ENCODE measurements around the gene CDH26. TPM values are rescaled to one million over a fixed set of nuclear protein-coding genes. Genes with fewer than 3 reads are reported as not detected.

The CDH26 gene
- polyA plus RNA-seq, 3 donors: 1.3 to 3.0 (median 2.0) TPM

- H3K27ac ChIP-seq (ENCODE audit: low read depth in 1 of 2, low read length in 2 of 2): no peak overlapping the region
- H3K27ac Mint-ChIP-seq: peak overlapping the region in 1 of 7 donors; percentile 5
- H3K4me2 ChIP-seq (replicated peaks; ENCODE audit: extremely low read depth, low read length, poor library complexity, severe bottlenecking): no peak overlapping the region
- H3K9ac ChIP-seq (ENCODE audit: insufficient read depth, low read length, poor library complexity, severe bottlenecking): no peak overlapping the region
- no peaks in the 10 kb centered on the region for H3K79me2 ChIP-seq (ENCODE audit: insufficient read depth, low read length)
- no peak for TF ChIP-seq CTCF (IDR thresholded peaks at IDR 0.05)
- no peaks in the 10 kb centered on the region for H3K27me3 ChIP-seq (ENCODE audit: control insufficient read depth in 2 of 2, insufficient read depth in 2 of 2, low read length in 2 of 2)
- H3K4me1 ChIP-seq (ENCODE audit: control insufficient read depth in 1 of 2, insufficient read depth in 2 of 2, low read length in 2 of 2): peaks cover 49 to 55% of the 10 kb centered on the region in 2 donors
- H3K4me1 Mint-ChIP-seq: peaks cover 56% of the 10 kb centered on the region
- H2AFZ ChIP-seq (ENCODE audit: insufficient read depth, low read depth, low read length, poor library complexity, severe bottlenecking): no peak overlapping the region
- peaks cover 9 to 15% of the 10 kb centered on the region in 2 donors for H3K36me3 Mint-ChIP-seq
- no peaks in the 10 kb centered on the region for H4K20me1 ChIP-seq (ENCODE audit: insufficient read depth, low read length)
- H3K4me3 Mint-ChIP-seq: no peak overlapping the region
- H3K9me3 Mint-ChIP-seq: peaks cover 0 to 8% (median 3%) of the 10 kb centered on the region in 7 donors
- DNase-seq: no peak
- 98% methylated on average over 6 of the region's 7 CpGs for WGBS (ENCODE audit: insufficient coverage)
- H3K27me3 Mint-ChIP-seq (ENCODE audit: low read depth in 3 of 3): peaks cover 0 to 2% (median 0%) of the 10 kb centered on the region in 3 donors
- H3K9me3 ChIP-seq (replicated peaks in 1 of 2; ENCODE audit: control insufficient read depth in 1 of 2, insufficient read depth in 1 of 2, low read length in 2 of 2): no peaks in the 10 kb centered on the region
- H3K4me3 ChIP-seq (replicated peaks in 1 of 3; ENCODE audit: low read depth in 2 of 3, low read length in 3 of 3): no peak overlapping the region
- no peaks in the 10 kb centered on the region for H3K36me3 ChIP-seq (replicated peaks in 1 of 2; ENCODE audit: control insufficient read depth in 1 of 2, insufficient read depth in 2 of 2, low read length in 2 of 2)
- intact Hi-C loops (cut with micrococcal nuclease): no loop called here
Measured at GRCh38 chr20:59987135-59987534, 28.9 kb downstream of the CDH26 start.

GRCh38 chr20:59988141-59988540, 29.9 kb downstream of the CDH26 start:
- Histone ChIP-seq H4K20me1 (ENCODE audit: insufficient read depth, low read length) (no peaks in the 10 kb centered on the region), H3K4me2 (replicated peaks; ENCODE audit: extremely low read depth, low read length, poor library complexity, severe bottlenecking) (no peak overlapping the region), H3K36me3 (replicated peaks in 1 of 2; ENCODE audit: control insufficient read depth in 1 of 2, insufficient read depth in 2 of 2, low read length in 2 of 2) (no peaks in the 10 kb centered on the region), H3K27ac (ENCODE audit: low read depth in 1 of 2, low read length in 2 of 2) (no peak overlapping the region), H3K4me3 (replicated peaks in 1 of 3; ENCODE audit: low read depth in 2 of 3, low read length in 3 of 3) (no peak overlapping the region), H3K27me3 (ENCODE audit: control insufficient read depth in 2 of 2, insufficient read depth in 2 of 2, low read length in 2 of 2) (no peaks in the 10 kb centered on the region), H3K9ac (ENCODE audit: insufficient read depth, low read length, poor library complexity, severe bottlenecking) (no peak overlapping the region), H3K79me2 (ENCODE audit: insufficient read depth, low read length) (no peaks in the 10 kb centered on the region), H3K4me1 (ENCODE audit: control insufficient read depth in 1 of 2, insufficient read depth in 2 of 2, low read length in 2 of 2) (peaks cover 49 to 60% of the 10 kb centered on the region in 2 donors), H3K9me3 (replicated peaks in 1 of 2; ENCODE audit: control insufficient read depth in 1 of 2, insufficient read depth in 1 of 2, low read length in 2 of 2) (no peaks in the 10 kb centered on the region), H2AFZ (ENCODE audit: insufficient read depth, low read depth, low read length, poor library complexity, severe bottlenecking) (no peak overlapping the region)
- Mint-ChIP-seq H3K27ac (no peak overlapping the region), H3K4me1 (peaks cover 62% of the 10 kb centered on the region), H3K9me3 (peaks cover 0 to 8% (median 3%) of the 10 kb centered on the region in 7 donors), H3K4me3 (no peak overlapping the region), H3K36me3 (peaks cover 9 to 14% of the 10 kb centered on the region in 2 donors), H3K27me3 (ENCODE audit: low read depth in 3 of 3) (peaks cover 0 to 2% (median 0%) of the 10 kb centered on the region in 3 donors)
- intact Hi-C loops (cut with micrococcal nuclease): no loop called here
- WGBS (ENCODE audit: insufficient coverage): 91% methylated on average over 5 of the region's 5 CpGs
- no peak for TF ChIP-seq CTCF (IDR thresholded peaks at IDR 0.05)
- DNase-seq: no peak
